Measurements from ENCODE around the gene NOS3.

The NOS3 gene

DNA sequence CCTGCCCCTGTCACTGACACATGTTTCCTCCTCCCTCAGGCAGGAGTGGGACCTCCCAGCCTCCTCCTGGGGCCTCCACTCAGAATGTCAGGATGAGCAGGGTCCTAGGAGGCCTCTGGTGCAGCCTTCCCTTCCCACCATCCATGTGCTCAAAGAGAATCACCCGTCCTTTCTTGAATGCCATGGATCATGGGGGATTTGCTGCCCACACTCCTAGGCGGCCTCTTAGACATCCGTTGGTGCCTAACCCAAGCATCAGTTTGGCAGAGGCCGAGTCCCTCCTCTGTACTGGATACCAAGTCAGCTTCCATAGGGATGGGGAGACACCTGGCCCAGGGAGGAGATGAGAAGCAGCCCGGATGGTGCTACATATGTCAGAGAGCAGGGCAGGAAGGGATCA is 7.0 kb downstream of the NOS3 start:
- Histone ChIP-seq H3K36me3 (ENCODE audit: control insufficient read depth in 2 of 2, insufficient read depth in 1 of 2, low read length in 2 of 2) (no peaks in the 10 kb centered on the region), H3K27ac (ENCODE audit: extremely low read depth, low read depth, low read length) (no peak overlapping the region), H3K4me3 (ENCODE audit: low read depth, low read length) (no peak overlapping the region), H3K4me1 (ENCODE audit: control insufficient read depth, insufficient read depth, low read length) (no peaks in the 10 kb centered on the region), H3K9me3 (ENCODE audit: control insufficient read depth, insufficient read depth, low read depth, low read length) (no peaks in the 10 kb centered on the region)
- ChIA-PET CTCF (interaction anchor here (0.6 to 0.9 kb wide), 2 partner anchors 121 to 454 kb away, joined by 3 to 4 read pairs; no protein-coding TSS in a partner anchor), POLR2A (no interaction called here)
- TF ChIP-seq, protein P1, sequence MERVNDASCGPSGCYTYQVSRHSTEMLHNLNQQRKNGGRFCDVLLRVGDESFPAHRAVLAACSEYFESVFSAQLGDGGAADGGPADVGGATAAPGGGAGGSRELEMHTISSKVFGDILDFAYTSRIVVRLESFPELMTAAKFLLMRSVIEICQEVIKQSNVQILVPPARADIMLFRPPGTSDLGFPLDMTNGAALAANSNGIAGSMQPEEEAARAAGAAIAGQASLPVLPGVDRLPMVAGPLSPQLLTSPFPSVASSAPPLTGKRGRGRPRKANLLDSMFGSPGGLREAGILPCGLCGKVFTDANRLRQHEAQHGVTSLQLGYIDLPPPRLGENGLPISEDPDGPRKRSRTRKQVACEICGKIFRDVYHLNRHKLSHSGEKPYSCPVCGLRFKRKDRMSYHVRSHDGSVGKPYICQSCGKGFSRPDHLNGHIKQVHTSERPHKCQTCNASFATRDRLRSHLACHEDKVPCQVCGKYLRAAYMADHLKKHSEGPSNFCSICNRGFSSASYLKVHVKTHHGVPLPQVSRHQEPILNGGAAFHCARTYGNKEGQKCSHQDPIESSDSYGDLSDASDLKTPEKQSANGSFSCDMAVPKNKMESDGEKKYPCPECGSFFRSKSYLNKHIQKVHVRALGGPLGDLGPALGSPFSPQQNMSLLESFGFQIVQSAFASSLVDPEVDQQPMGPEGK (tag by site-specific recombination; IDR thresholded peaks at IDR 0.05), result no peak

DNA sequence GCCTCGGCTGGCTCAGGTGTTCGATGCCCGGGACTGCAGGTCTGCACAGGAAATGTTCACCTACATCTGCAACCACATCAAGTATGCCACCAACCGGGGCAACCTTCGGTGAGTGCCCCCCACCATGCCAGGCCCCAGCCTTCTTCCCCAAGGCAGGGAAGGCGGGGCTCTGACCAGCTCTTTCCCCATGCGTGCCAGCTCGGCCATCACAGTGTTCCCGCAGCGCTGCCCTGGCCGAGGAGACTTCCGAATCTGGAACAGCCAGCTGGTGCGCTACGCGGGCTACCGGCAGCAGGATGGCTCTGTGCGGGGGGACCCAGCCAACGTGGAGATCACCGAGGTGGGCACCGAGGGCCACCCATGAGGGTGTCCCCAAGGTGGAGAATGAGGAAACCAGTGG is 7.5 kb downstream of the NOS3 start:
- H3K27ac ChIP-seq (ENCODE audit: extremely low read depth, low read depth, low read length), result no peak overlapping the region
- TF ChIP-seq, protein P2, sequence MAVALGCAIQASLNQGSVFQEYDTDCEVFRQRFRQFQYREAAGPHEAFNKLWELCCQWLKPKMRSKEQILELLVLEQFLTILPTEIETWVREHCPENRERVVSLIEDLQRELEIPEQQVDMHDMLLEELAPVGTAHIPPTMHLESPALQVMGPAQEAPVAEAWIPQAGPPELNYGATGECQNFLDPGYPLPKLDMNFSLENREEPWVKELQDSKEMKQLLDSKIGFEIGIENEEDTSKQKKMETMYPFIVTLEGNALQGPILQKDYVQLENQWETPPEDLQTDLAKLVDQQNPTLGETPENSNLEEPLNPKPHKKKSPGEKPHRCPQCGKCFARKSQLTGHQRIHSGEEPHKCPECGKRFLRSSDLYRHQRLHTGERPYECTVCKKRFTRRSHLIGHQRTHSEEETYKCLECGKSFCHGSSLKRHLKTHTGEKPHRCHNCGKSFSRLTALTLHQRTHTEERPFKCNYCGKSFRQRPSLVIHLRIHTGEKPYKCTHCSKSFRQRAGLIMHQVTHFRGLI (tag by site-specific recombination; IDR thresholded peaks at IDR 0.05), result no peak
- TF ChIP-seq ZSCAN16 (tag by site-specific recombination; IDR thresholded peaks at IDR 0.05), result no peak
- no peak for TF ChIP-seq ZNF24 (tag by site-specific recombination; IDR thresholded peaks at IDR 0.05)
- TF ChIP-seq ZNF571 (tag by site-specific recombination; IDR thresholded peaks at IDR 0.05), result no peak
- no peak for TF ChIP-seq ZNF510 (tag by site-specific recombination; IDR thresholded peaks at IDR 0.05; ENCODE audit: insufficient replicate concordance)
- no peak for TF ChIP-seq ZNF335 (tag by site-specific recombination; conservative IDR thresholded peaks at IDR 0.05)
- no peak for TF ChIP-seq ZNF426 (tag by site-specific recombination; IDR thresholded peaks at IDR 0.05)
- no peak for TF ChIP-seq ZNF239 (tag by site-specific recombination; IDR thresholded peaks at IDR 0.05)
- TF ChIP-seq ZNF660 (tag by site-specific recombination; IDR thresholded peaks at IDR 0.05), result no peak
- no peak for TF ChIP-seq ZNF391 (tag by site-specific recombination; IDR thresholded peaks at IDR 0.05; ENCODE audit: borderline replicate concordance, low read depth)
- TF ChIP-seq ZBTB21 (tag by site-specific recombination; IDR thresholded peaks at IDR 0.05), result no peak
- H3K4me3 ChIP-seq (ENCODE audit: low read depth, low read length), result no peak overlapping the region
- no peaks in the 10 kb centered on the region for H3K9me3 ChIP-seq (ENCODE audit: control insufficient read depth, insufficient read depth, low read depth, low read length)
- ChIA-PET CTCF (interaction anchor here (0.9 kb wide), 1 partner anchor 122 kb away, joined by 3 read pairs; no protein-coding TSS in a partner anchor), POLR2A (no interaction called here)
- H3K4me1 ChIP-seq (ENCODE audit: control insufficient read depth, insufficient read depth, low read length), result no peaks in the 10 kb centered on the region
- H3K36me3 ChIP-seq (ENCODE audit: control insufficient read depth in 2 of 2, insufficient read depth in 1 of 2, low read length in 2 of 2), result no peaks in the 10 kb centered on the region

DNA sequence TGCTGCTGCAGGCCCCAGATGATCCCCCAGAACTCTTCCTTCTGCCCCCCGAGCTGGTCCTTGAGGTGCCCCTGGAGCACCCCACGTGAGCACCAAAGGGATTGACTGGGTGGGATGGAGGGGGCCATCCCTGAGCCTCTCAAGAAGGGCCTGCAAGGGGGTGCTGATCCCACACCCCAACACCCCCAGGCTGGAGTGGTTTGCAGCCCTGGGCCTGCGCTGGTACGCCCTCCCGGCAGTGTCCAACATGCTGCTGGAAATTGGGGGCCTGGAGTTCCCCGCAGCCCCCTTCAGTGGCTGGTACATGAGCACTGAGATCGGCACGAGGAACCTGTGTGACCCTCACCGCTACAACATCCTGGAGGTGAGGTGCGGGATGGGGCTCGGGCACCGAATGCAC is 8.2 kb downstream of the NOS3 start:
- no peaks in the 10 kb centered on the region for H3K36me3 ChIP-seq (ENCODE audit: control insufficient read depth in 2 of 2, insufficient read depth in 1 of 2, low read length in 2 of 2)
- POLR2A ChIA-PET, result no interaction called here
- CTCF ChIA-PET, result no interaction called here
- no peak overlapping the region for H3K27ac ChIP-seq (ENCODE audit: extremely low read depth, low read depth, low read length)
- no peak overlapping the region for H3K4me3 ChIP-seq (ENCODE audit: low read depth, low read length)
- no peaks in the 10 kb centered on the region for H3K9me3 ChIP-seq (ENCODE audit: control insufficient read depth, insufficient read depth, low read depth, low read length)
- H3K4me1 ChIP-seq (ENCODE audit: control insufficient read depth, insufficient read depth, low read length), result no peaks in the 10 kb centered on the region
- TF ChIP-seq, protein P3, sequence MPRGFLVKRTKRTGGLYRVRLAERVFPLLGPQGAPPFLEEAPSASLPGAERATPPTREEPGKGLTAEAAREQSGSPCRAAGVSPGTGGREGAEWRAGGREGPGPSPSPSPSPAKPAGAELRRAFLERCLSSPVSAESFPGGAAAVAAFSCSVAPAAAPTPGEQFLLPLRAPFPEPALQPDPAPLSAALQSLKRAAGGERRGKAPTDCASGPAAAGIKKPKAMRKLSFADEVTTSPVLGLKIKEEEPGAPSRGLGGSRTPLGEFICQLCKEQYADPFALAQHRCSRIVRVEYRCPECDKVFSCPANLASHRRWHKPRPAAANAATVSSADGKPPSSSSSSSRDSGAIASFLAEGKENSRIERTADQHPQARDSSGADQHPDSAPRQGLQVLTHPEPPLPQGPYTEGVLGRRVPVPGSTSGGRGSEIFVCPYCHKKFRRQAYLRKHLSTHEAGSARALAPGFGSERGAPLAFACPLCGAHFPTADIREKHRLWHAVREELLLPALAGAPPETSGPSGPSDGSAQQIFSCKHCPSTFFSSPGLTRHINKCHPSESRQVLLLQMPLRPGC (tag by site-specific recombination; IDR thresholded peaks at IDR 0.05), result no peak
- TF ChIP-seq, protein P4, sequence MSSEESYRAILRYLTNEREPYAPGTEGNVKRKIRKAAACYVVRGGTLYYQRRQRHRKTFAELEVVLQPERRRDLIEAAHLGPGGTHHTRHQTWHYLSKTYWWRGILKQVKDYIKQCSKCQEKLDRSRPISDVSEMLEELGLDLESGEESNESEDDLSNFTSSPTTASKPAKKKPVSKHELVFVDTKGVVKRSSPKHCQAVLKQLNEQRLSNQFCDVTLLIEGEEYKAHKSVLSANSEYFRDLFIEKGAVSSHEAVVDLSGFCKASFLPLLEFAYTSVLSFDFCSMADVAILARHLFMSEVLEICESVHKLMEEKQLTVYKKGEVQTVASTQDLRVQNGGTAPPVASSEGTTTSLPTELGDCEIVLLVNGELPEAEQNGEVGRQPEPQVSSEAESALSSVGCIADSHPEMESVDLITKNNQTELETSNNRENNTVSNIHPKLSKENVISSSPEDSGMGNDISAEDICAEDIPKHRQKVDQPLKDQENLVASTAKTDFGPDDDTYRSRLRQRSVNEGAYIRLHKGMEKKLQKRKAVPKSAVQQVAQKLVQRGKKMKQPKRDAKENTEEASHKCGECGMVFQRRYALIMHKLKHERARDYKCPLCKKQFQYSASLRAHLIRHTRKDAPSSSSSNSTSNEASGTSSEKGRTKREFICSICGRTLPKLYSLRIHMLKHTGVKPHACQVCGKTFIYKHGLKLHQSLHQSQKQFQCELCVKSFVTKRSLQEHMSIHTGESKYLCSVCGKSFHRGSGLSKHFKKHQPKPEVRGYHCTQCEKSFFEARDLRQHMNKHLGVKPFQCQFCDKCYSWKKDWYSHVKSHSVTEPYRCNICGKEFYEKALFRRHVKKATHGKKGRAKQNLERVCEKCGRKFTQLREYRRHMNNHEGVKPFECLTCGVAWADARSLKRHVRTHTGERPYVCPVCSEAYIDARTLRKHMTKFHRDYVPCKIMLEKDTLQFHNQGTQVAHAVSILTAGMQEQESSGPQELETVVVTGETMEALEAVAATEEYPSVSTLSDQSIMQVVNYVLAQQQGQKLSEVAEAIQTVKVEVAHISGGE (tag by site-specific recombination; conservative IDR thresholded peaks at IDR 0.05; ENCODE audit: low read depth), result no peak
- TF ChIP-seq ZNF76 (tag by site-specific recombination; IDR thresholded peaks at IDR 0.05; ENCODE audit: borderline replicate concordance, low read depth) (no peak), ZNF132 (tag by site-specific recombination; IDR thresholded peaks at IDR 0.05; ENCODE audit: borderline replicate concordance) (no peak), ZNF707 (tag by site-specific recombination; IDR thresholded peaks at IDR 0.05) (no peak), ZNF785 (tag by site-specific recombination; IDR thresholded peaks at IDR 0.05) (no peak), ZNF560 (tag by site-specific recombination; IDR thresholded peaks at IDR 0.05; ENCODE audit: borderline replicate concordance) (no peak), ZBTB1 (tag by site-specific recombination; IDR thresholded peaks at IDR 0.05) (no peak), ZXDB (tag by site-specific recombination; IDR thresholded peaks at IDR 0.05) (no peak), ZFP37 (tag by site-specific recombination; IDR thresholded peaks at IDR 0.05) (no peak)
- TF ChIP-seq, protein P5, sequence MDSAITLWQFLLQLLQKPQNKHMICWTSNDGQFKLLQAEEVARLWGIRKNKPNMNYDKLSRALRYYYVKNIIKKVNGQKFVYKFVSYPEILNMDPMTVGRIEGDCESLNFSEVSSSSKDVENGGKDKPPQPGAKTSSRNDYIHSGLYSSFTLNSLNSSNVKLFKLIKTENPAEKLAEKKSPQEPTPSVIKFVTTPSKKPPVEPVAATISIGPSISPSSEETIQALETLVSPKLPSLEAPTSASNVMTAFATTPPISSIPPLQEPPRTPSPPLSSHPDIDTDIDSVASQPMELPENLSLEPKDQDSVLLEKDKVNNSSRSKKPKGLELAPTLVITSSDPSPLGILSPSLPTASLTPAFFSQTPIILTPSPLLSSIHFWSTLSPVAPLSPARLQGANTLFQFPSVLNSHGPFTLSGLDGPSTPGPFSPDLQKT (IDR thresholded peaks at IDR 0.05; ENCODE audit: borderline replicate concordance, low read depth, low read length), result no peak

Measured in HEK293 (cell line).